ENCODE data around the gene FBL. TPM values are rescaled to one million over a fixed set of nuclear protein-coding genes. Genes with fewer than 3 reads are reported as not detected.
A peak's percentile ranks its signal among the peaks of the same experiment; 100 is the strongest.

Gene FBL
- polyA plus RNA-seq, 2 of the 4 experiments (the other 2 are of a cell fraction), result 716 to 1,141 TPM

- Histone ChIP-seq H3K9me3 (no peaks in the 10 kb centered on the region), H3K4me1 (peaks cover 17% of the 10 kb centered on the region), H3K4me3 (peak overlapping the region; percentile 73), H3K27ac (peak overlapping the region; percentile 81 to 87), H3K4me2 (peak overlapping the region; percentile 88)
- POLR2A ChIA-PET, result interaction anchor here (0.5 to 1.7 kb wide), 14 partner anchors 9 to 738 kb away, joined by 3 to 97 read pairs (median 5); partner anchors contain the start of genes C19orf47, FBL, PLD3 and PSMC4
- TF ChIP-seq RAD21 (conservative IDR thresholded peaks at IDR 0.05 in 1 of 2, IDR thresholded peaks at IDR 0.05 in 1 of 2) (no peak), E2F6 (IDR thresholded peaks at IDR 0.05; ENCODE audit: borderline replicate concordance, low read depth) (no peak)
- FAIRE-seq (no peak), DNase-seq (ENCODE audit: low read depth in 1 of 2, low spot score in 1 of 2) (no peak), ATAC-seq (peak in 1 of 2 experiments; percentile 8; a peak in 2 of 6 replicates)
- CTCF ChIA-PET, result interaction anchor here (0.9 to 2.1 kb wide), 7 partner anchors 10 to 137 kb away, joined by 3 to 42 read pairs (median 7); partner anchors contain the start of genes FBL and PSMC4
- 15% methylated on average over 9 of the region's 24 CpGs for WGBS (ENCODE audit: missing lambda C conversion rate)
These were observed 13.1 kb downstream of the FBL start for GRCh38 chr19:39833160-39833463.

- ChIA-PET POLR2A (interaction anchor here (1.5 kb wide), 1 partner anchor 8 kb away, joined by 5 read pairs; no protein-coding TSS in a partner anchor), CTCF (interaction anchor here (1.4 to 2.1 kb wide), 4 partner anchors 12 to 138 kb away, joined by 3 to 42 read pairs (median 14); partner anchors contain the start of genes FBL and PSMC4)
- Histone ChIP-seq H3K4me3 (peak overlapping the region; percentile 73), H3K9me3 (no peaks in the 10 kb centered on the region), H3K27ac (peak overlapping the region; percentile 81 to 87), H3K4me2 (peak overlapping the region; percentile 88), H3K4me1 (peaks cover 17% of the 10 kb centered on the region)
- TF ChIP-seq HOXB13 (CRISPR knock-in tag; IDR thresholded peaks at IDR 0.05; ENCODE audit: low read depth) (no peak), POLR2AphosphoS2 (conservative IDR thresholded peaks at IDR 0.05; ENCODE audit: low read length) (peak; percentile 36; the same call in 1 of the 2 replicates), ATOH8 (CRISPR knock-in tag; IDR thresholded peaks at IDR 0.05; ENCODE audit: low read depth) (no peak), CEBPB (IDR thresholded peaks at IDR 0.05) (no peak), CTCF (IDR thresholded peaks at IDR 0.05) (no peak), EHMT2 (IDR thresholded peaks at IDR 0.05; ENCODE audit: low read depth) (no peak), MAX (IDR thresholded peaks at IDR 0.05) (no peak), CHD4 (IDR thresholded peaks at IDR 0.05; ENCODE audit: borderline replicate concordance) (no peak), TFCP2L1 (CRISPR knock-in tag; IDR thresholded peaks at IDR 0.05) (0 out of 2 replicates have a peak, but pooled peaks have one; percentile 7), E2F6 (IDR thresholded peaks at IDR 0.05; ENCODE audit: borderline replicate concordance, low read depth) (no peak), NR3C1 (IDR thresholded peaks at IDR 0.05) (no peak), KDM1A (IDR thresholded peaks at IDR 0.05; ENCODE audit: low read depth) (no peak), HOXB5 (CRISPR knock-in tag; IDR thresholded peaks at IDR 0.05) (no peak), ELK1 (IDR thresholded peaks at IDR 0.05; ENCODE audit: low read depth, low read length) (no peak), FOSL2 (IDR thresholded peaks at IDR 0.05) (no peak), FOSL2 (CRISPR knock-in tag; IDR thresholded peaks at IDR 0.05) (no peak), NPAS2 (CRISPR knock-in tag; IDR thresholded peaks at IDR 0.05; ENCODE audit: borderline replicate concordance) (no peak)
- no peak for DNase-seq (ENCODE audit: low read depth in 1 of 2, low spot score in 1 of 2)
- no peak for FAIRE-seq
- no peak for ATAC-seq
- WGBS (ENCODE audit: missing lambda C conversion rate), result 88% methylated on average over 5 of the region's 5 CpGs
These were observed 13.7 kb downstream of the FBL start for GRCh38 chr19:39832341-39833083.

Measured in A549 (cell line).